HepG2 (cell line): ENCODE data around the gene ACOT6. TPM values are rescaled to one million over a fixed set of nuclear protein-coding genes. Genes with fewer than 3 reads are reported as not detected.

Source experiments
- AGO1 ChIP-seq: fragments of 200-400 bp; formaldehyde crosslinking; IDR thresholded peaks from 2 replicates; pipeline ENCODE4 v1.6.1; 2017; ENCODE audit warnings: mild to moderate bottlenecking, low read depth, low read length, moderate library complexity; ENCODE audit not compliant: poor library complexity, severe bottlenecking
- EP300 ChIP-seq, 3 experiments: sonication (generic) in 1 of 3; formaldehyde crosslinking in 1 of 3; IDR thresholded peaks; 2 replicates each; pipeline versions ENCODE4 v1.5.1 to v1.6.1; 2011 to 2020; ENCODE audit warnings: low read depth in 2 of 3, low read length in 2 of 3, borderline replicate concordance in 1 of 3, improper control_type of control experiment in 1 of 3, mild to moderate bottlenecking in 1 of 3, missing genetic modification reagents in 1 of 3, moderate library complexity in 1 of 3
- ETS1 ChIP-seq: sonication (generic); formaldehyde crosslinking; IDR thresholded peaks from 2 replicates; pipeline ENCODE4 v1.4.0; 2020; ENCODE audit warnings: missing genetic modification reagents
- HCFC1 ChIP-seq: fragments of 150-350 bp; IDR thresholded peaks from 2 replicates; pipeline ENCODE4 v1.6.1; 2014; ENCODE audit warnings: low read depth, low read length
- NFYB ChIP-seq: sonication (generic); formaldehyde crosslinking; IDR thresholded peaks from 2 replicates; pipeline ENCODE4 v1.4.0; 2020; ENCODE audit warnings: missing genetic modification reagents
- PHF21A ChIP-seq: sonication (generic); formaldehyde crosslinking; IDR thresholded peaks from 2 replicates; pipeline ENCODE4 v1.5.0; 2020; ENCODE audit warnings: mild to moderate bottlenecking, missing genetic modification reagents
- POLR2AphosphoS5 ChIP-seq: IDR thresholded peaks from 2 replicates; pipeline ENCODE4 v1.6.1; 2012; ENCODE audit warnings: low read depth, low read length
- SCMH1 ChIP-seq: sonication (generic); formaldehyde crosslinking; IDR thresholded peaks from 2 replicates; pipeline ENCODE4 v1.9.0; 2021; ENCODE audit warnings: missing genetic modification reagents, mild to moderate bottlenecking, borderline replicate concordance
- SKI ChIP-seq: fragments of 450-650 bp; IDR thresholded peaks from one replicate; pipeline ENCODE4 v1.6.1; 2018; ENCODE audit warnings: mild to moderate bottlenecking; ENCODE audit not compliant: partially characterized antibody
- YEATS4 ChIP-seq: sonication (generic); formaldehyde crosslinking; IDR thresholded peaks from 2 replicates; pipeline ENCODE4 v1.4.0; 2020; ENCODE audit warnings: missing genetic modification reagents, borderline replicate concordance
- ZBTB1 ChIP-seq: sonication (generic); formaldehyde crosslinking; IDR thresholded peaks from 2 replicates; pipeline ENCODE4 v1.4.0; 2020; ENCODE audit warnings: missing genetic modification reagents, borderline replicate concordance
- ZBTB21 ChIP-seq: sonication (generic); formaldehyde crosslinking; IDR thresholded peaks from 2 replicates; pipeline ENCODE4 v1.4.0; 2020; ENCODE audit warnings: missing genetic modification reagents
- ZBTB40 ChIP-seq, 2 experiments: fragments of 450-650 bp in 1 of 2; sonication (generic) in 1 of 2; formaldehyde crosslinking in 1 of 2; IDR thresholded peaks; 2 replicates each; pipeline versions ENCODE4 v1.6.1 to v1.8.0; 2016 to 2022; ENCODE audit warnings: antibody characterized with exemption in 1 of 2, mild to moderate bottlenecking in 1 of 2, missing genetic modification reagents in 1 of 2
- ZNF558 ChIP-seq: sonication (generic); formaldehyde crosslinking; IDR thresholded peaks from 2 replicates; pipeline ENCODE4 v1.9.0; 2022; ENCODE audit warnings: mild to moderate bottlenecking, missing genetic modification reagents, borderline replicate concordance
- ZXDC ChIP-seq: sonication (generic); formaldehyde crosslinking; IDR thresholded peaks from 2 replicates; pipeline ENCODE4 v1.5.0; 2020; ENCODE audit warnings: mild to moderate bottlenecking, missing genetic modification reagents
- polyA plus RNA-seq, 8 experiments: library from polyadenylated mRNA; depleted of rRNA in 3 of 8; stranded (reverse) in 7 of 8; unstranded in 1 of 8; fragments of >200 nt; fragmentation: Illumina TruSeq in 4 of 8; extraction: Trizol in 4 of 8; gene quantifications; 2 replicates each; pipeline versions ENCODE4 v1.2.1 to v1.2.3, GENCODE V29; 2011 to 2016; ENCODE audit warnings: low read depth in 4 of 8, missing spikeins in 1 of 8, mixed read lengths in 1 of 8; ENCODE audit not compliant: insufficient read depth in 1 of 8
- total RNA-seq, 5 experiments: library from RNA; depleted of rRNA; stranded (reverse); fragments of >200 nt; fragmentation: Illumina TruSeq; extraction: Trizol; gene quantifications; 2 replicates each; pipeline ENCODE4 v1.2.3, GENCODE V29; 2016; ENCODE audit warnings: low read depth in 1 of 5

Gene ACOT6
- total and polyA plus RNA-seq, 2 of the 13 experiments (the other 11 are each of a cell fraction or from before 2014, with no cell fraction given): 0.15 to 0.27 TPM

- TF ChIP-seq ZBTB40 (IDR thresholded peaks at IDR 0.05) (no peak), ZBTB40 (CRISPR knock-in tag; IDR thresholded peaks at IDR 0.05) (no peak), EP300 (IDR thresholded peaks at IDR 0.05; ENCODE audit: low read depth in 2 of 2, low read length in 2 of 2) (no peak), EP300 (CRISPR knock-in tag; IDR thresholded peaks at IDR 0.05; ENCODE audit: borderline replicate concordance) (no peak), SCMH1 (CRISPR knock-in tag) (no peak), AGO1 (peak; percentile 68), NFYB (CRISPR knock-in tag) (peak; percentile 51; the same call in 1 of the 2 replicates), ZBTB1 (CRISPR knock-in tag) (no peak), HCFC1 (no peak), ZNF558 (CRISPR knock-in tag) (no peak), ZXDC (CRISPR knock-in tag) (0 out of 2 replicates have a peak, but pooled peaks have one; percentile 7), ETS1 (no peak), PHF21A (peak; percentile 50; the same call in 1 of the 2 replicates), ZBTB21 (CRISPR knock-in tag) (no peak), SKI (no peak), POLR2AphosphoS5 (peak; percentile 94), YEATS4 (peak; percentile 38; the same call in 1 of the 2 replicates)
Measured at GRCh38 chr14:73644531-73645247, 32.4 kb downstream of the ACOT6 start, which contains the start of gene DNAL1 (continued).
